ENCODE data around the gene METAP1D.
"Not testable (repeated sequence)": the region's sequence is repeated elsewhere in the genome, so short reads cannot be mapped to it uniquely, and the experiment has no call there.

Gene METAP1D

DNA sequence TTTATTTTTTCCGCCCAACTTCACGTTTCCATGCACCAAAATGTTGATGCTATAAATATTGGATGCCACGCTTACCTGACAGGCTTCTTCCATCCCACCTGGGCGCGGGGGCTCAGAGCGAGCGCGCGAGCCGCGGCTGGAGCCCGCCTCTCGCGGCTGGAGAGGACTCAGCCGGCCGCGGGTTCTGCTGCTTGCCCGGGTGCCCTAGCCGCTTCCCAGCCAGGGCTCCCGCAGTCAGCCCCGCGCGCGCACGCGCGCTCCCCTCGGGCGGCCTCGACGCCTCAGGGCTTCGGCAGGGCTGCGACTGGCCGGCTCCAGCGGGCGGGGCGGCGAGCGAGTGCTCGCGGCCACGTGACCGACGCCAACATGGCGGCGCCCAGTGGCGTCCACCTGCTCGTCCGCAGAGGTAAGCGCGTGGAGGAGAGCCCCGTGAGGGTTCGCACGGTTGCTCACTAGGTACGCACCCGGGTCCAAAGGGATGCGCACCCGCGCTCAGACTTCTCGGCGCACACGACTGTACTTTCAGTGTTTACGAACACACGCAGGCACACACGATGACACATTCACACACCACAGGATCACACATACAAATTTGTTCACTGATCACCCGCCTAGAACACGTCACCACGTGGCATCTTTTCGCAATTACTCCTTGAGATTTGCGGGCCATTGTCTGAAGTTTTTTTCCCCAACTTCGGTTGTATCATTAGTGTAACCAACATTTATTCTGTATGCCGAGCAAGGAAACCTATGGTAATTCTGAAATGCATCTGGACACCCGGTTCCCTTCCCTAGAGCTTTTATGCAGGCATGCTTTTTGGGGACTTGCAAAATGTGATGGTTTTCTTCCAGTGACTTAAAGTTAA lies at the start of gene METAP1D:
Gene METAP1D, plus strand, starts transcription at position 350 of the 866 bp plus-strand sequence. Its CDS starts 17 bp downstream, at position 367.
- peak; percentile 86 to 87 for DNase-seq

DNA sequence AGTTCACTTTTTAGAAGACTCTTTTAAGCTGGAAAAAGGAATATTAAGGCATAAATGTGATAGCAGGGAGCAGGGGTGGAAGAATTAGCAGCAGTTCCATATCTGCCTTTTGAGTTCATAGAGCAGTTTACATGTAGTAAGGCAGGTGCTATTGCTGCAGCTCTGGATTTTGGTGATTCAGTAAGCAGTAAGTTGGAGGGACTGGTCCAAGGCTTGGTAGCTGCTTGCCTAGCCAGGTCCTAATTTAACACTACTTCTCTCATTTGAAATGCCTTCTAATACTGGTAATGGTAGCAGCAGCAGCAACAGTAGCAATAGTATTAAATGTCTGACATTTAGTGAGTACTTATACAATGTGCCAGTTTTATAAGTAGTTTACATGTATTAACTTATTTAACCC lies 47.5 kb upstream of the METAP1D start:
- DNase-seq, result no peak

DNA sequence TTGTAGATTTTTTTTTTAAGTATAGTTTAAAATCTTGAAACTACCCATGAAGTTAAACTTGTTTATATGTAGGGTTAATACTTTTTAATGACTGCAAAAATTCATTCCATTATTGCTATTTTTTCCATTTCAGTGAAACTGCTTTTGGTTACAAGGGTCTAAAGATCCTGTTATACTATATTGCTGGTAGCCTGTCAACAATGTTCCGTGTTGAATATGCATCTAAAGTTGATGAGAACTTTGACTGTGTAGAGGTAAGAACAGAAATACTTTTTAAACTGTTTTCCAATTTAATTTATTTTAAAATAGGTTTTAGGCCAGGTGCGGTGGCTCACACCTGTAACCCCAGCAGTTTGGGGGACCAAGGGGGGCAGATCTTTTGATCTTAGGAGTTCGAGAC lies 47.0 kb upstream of the METAP1D start:
- DNase-seq, result no peak

GRCh38 chr2:171956135-171956825 lies 43.5 kb upstream of the METAP1D start:
- DNase-seq, result peak; percentile 14 to 24

GRCh38 chr2:171957061-171957460 lies 42.7 kb upstream of the METAP1D start:
- peak in 1 of 2 donors; percentile 19 for DNase-seq

DNA sequence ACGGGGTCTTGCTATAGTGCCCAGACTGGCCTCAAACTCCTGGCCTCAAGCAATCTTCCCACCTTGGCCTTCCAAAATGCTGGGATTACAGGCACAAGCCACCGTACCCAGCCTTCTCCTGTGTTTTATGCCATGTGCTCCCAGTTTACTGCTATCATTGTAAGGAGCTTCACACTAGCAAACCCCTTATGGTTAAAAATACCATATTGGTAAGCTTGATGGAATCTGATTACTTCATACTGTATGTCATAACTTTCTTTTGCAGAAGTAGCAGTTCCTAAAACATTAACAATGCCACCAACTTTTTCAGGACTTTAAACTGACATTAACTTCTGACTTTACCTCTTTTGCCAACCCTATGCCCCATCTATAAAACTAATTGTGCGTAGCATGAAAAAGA lies 41.3 kb upstream of the METAP1D start:
- no peak for DNase-seq

- DNase-seq, result no peak
Observed at GRCh38 chr2:171959998-171960397, 39.8 kb upstream of the METAP1D start.

- no peak for DNase-seq
Observed at GRCh38 chr2:171960570-171960969, 39.2 kb upstream of the METAP1D start.

DNA sequence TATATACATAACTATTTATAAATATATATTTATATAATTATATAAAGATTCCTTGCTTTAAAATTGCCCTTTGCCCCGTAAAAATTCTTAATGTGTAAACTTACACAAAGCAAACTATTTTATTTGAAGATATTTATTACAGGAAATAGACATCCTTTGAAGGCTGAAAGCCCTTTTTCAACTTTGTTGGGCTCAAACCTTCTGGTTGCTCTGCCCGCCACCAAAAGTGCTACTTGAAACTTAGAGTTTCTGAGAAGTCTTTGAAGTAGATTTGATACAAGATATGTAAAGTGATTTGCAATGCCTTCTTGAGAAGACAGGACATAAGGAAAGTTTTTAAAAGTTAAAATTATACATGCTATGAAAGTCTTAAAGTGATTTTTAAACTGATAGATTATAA lies 36.6 kb upstream of the METAP1D start:
- DNase-seq, result peak in 1 of 2 donors; percentile 30

GRCh38 chr2:171964308-171964707 lies 35.4 kb upstream of the METAP1D start:
- DNase-seq, result no peak

DNA sequence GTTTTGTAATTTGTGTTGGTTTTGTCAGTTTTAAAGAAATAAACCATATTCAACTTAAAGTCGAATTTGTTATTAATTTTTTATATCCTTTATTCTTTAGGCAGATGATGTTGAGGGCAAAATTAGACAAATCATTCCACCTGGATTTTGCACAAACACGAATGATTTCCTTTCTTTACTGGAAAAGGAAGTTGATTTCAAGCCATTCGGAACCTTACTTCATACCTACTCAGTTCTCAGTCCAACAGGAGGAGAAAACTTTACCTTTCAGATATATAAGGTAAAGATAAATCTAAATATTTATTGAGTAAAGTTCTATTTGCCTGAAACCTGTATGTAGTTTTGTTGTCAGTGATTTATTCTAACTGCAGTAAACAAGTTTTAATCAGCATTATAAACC lies 34.5 kb upstream of the METAP1D start:
- DNase-seq, result no peak

GRCh38 chr2:171965661-171966060 lies 34.1 kb upstream of the METAP1D start:
- DNase-seq, result peak in 1 of 2 donors; percentile 11

DNA sequence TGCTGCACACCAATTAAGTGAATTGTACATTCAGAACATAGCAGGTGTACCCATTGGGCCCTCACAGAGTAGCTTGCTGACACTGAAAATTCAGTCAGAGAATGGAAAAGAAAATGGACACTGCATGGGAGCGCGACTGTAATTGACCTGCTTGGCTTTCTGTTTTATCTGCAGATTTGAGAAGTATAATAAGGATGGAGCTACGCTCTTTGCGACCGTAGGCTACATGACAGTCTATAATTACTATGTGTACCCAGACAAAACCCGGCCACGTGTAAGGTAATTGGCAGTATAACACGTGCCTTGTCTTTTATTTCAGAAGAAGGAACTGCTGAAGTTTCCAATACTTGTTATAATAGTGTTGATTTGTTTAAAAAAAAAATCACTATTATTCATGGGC lies 33.5 kb upstream of the METAP1D start:
- DNase-seq, result no peak

GRCh38 chr2:171966688-171967087 lies 33.1 kb upstream of the METAP1D start:
- no peak for DNase-seq

- no peak for DNase-seq
Observed at GRCh38 chr2:171968509-171968908, 31.2 kb upstream of the METAP1D start.

GRCh38 chr2:171972329-171972982 lies 27.3 kb upstream of the METAP1D start:
- DNase-seq, result no peak

DNA sequence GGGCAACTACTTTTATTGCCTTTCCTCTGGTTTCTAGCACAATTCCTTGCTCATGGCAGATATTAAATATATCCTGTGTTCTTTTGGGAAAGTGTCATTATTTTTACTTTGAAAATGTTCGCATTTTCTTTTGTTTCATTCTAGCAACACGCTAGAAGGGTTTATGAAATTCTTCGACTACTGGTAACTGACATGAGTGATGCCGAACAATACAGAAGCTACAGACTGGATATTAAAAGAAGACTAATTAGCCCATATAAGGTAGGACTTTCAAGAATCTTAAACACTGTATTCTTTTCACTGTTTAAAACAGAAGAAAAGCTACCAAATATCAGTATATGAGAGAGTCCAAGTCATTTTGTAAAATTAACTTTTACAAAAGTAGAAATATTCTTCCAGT lies 20.6 kb upstream of the METAP1D start:
- DNase-seq, result no peak

- DNase-seq, result not testable (repeated sequence)
Observed at GRCh38 chr2:171983924-171984323, 15.8 kb upstream of the METAP1D start.

- no peak for DNase-seq
Observed at GRCh38 chr2:171985076-171985475, 14.7 kb upstream of the METAP1D start.

- no peak for DNase-seq
Observed at GRCh38 chr2:171986778-171987177, 13.0 kb upstream of the METAP1D start.

DNA sequence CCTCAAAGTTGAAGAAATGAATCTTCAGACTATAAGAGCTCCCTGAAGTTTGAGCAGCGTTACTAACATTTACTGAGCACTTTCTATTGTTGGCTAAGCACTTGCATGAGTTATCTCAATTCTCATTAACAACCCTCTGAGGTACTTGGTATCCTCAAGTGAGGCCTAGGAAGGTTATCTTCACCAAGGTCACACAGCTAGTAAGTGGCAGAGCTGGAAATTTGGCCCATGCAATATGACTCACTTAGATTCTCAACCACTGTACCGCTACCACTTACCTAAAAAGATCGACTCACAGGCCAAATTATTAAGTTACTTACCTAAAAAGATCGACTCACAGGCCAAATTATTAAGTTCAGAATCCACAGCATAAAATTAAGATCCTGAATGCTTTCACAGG lies 8.7 kb upstream of the METAP1D start:
- no peak for DNase-seq

GRCh38 chr2:171995586-171995985 lies 4.2 kb upstream of the METAP1D start:
- DNase-seq, result no peak

- DNase-seq, result no peak
Observed at GRCh38 chr2:171996021-171996420, 3.7 kb upstream of the METAP1D start.

DNA sequence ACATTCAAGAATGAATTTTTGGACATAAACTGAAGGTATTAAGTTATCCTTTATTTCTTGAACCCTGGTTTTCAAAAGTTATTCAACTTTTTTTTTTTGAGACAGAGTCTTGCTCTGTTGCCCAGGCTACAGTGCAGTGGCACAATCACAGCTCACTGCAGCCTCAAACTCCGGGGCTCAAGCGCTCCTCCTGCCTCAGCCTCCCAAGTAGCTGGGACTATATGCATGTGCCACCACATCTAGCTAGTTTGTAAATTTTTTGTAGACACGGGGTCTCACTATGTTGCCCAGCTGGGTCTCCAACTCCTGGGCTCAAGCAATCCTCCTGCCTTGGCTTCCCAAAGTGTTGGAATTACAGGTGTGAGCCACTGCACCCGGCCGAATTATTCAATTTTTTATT lies 2.7 kb upstream of the METAP1D start:
- DNase-seq, result not testable (repeated sequence)

All from CD4-positive, alpha-beta T cell treated with Interleukin-4 for 1 hour (primary cell).